Osteoblast (primary cell): ENCODE measurements around the gene ACE. TPM values are rescaled to one million over a fixed set of nuclear protein-coding genes. Genes with fewer than 3 reads are reported as not detected.

Source experiments
- DNase-seq: peaks from one replicate; pipeline ENCODE4 v3.0.0; 2011; ENCODE audit warnings: low spot score, mixed read lengths; ENCODE audit not compliant: insufficient read length; ENCODE audit errors: missing footprints
- H2AFZ ChIP-seq: 2 replicates; pipeline ENCODE4 v1.6.0; 2011; ENCODE audit warnings: mild to moderate bottlenecking, low read length
- H3K27ac ChIP-seq: 2 replicates; pipeline ENCODE4 v1.5.1; 2011; ENCODE audit warnings: mild to moderate bottlenecking, low read depth, low read length, moderate library complexity
- H3K27me3 ChIP-seq: 2 replicates; pipeline ENCODE4 v1.6.0; 2012; ENCODE audit warnings: mild to moderate bottlenecking, control low read depth, inconsistent platforms, low read length, moderate library complexity; ENCODE audit not compliant: insufficient read depth
- H3K36me3 ChIP-seq: 2 replicates; pipeline ENCODE4 v1.5.1; 2011; ENCODE audit warnings: mild to moderate bottlenecking, low read length, control low read depth, moderate library complexity; ENCODE audit not compliant: insufficient read depth
- H3K4me1 ChIP-seq: 2 replicates; pipeline ENCODE4 v1.5.1; 2011; ENCODE audit warnings: mild to moderate bottlenecking, low read length, control low read depth, moderate library complexity; ENCODE audit not compliant: insufficient read depth
- H3K4me2 ChIP-seq: 2 replicates; pipeline ENCODE4 v1.6.0; 2011; ENCODE audit warnings: mild to moderate bottlenecking, low read length; ENCODE audit not compliant: insufficient read depth
- H3K4me3 ChIP-seq: fragments of 200-600 bp; sonication (generic); 3 replicates; pipeline ENCODE4 v1.5.1; 2012; ENCODE audit warnings: mild to moderate bottlenecking, low read length, inconsistent platforms; ENCODE audit not compliant: insufficient read depth
- H3K79me2 ChIP-seq: 2 replicates; pipeline ENCODE4 v1.6.0; 2012; ENCODE audit warnings: mild to moderate bottlenecking, low read length, control low read depth, inconsistent platforms; ENCODE audit not compliant: insufficient read depth
- H3K9me3 ChIP-seq: 2 replicates; pipeline ENCODE4 v1.5.1; 2011; ENCODE audit warnings: low read depth, low read length, control low read depth
- H4K20me1 ChIP-seq: 2 replicates; pipeline ENCODE4 v1.6.0; 2012; ENCODE audit warnings: mild to moderate bottlenecking, low read length, control low read depth; ENCODE audit not compliant: insufficient read depth
- total RNA-seq: library from RNA; depleted of rRNA; stranded (reverse); fragments of >200 nt; gene quantifications from 2 replicates; pipeline ENCODE4 v1.2.3, GENCODE V29; 2012
- TF ChIP-seq, protein P1 (sequence below): IDR thresholded peaks from 2 replicates; pipeline ENCODE4 v1.5.1; 2011; ENCODE audit warnings: mild to moderate bottlenecking, low read depth, low read length, moderate library complexity; ENCODE audit errors: extremely low read depth

ACE gene
- total RNA-seq, 1 donor = 10.1 TPM

DNA sequence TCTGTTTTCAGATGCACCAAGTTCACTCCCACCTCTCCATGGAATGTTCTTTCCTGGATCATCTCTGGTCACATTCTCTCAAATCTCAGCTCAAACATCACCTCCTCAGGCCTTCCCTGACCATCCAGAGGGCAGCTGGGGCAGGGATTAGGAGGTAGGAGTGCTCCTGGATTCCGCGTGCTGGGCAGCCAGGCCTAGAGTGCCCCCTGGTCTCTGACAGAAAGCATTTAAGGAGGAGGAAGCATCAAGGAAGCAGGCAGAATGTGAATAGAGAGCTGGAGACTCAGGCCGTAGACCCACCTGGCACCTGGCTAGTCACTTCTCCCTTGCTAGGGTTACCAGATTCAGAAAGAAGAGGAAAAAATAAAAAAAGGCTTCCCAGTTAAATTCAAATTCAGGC lies 28.2 kb upstream of the ACE start:
- no peak overlapping the region for H3K4me2 ChIP-seq
- no peaks in the 10 kb centered on the region for H3K79me2 ChIP-seq
- H3K27me3 ChIP-seq = no peaks in the 10 kb centered on the region
- no peak overlapping the region for H3K4me3 ChIP-seq
- TF ChIP-seq, protein P1, sequence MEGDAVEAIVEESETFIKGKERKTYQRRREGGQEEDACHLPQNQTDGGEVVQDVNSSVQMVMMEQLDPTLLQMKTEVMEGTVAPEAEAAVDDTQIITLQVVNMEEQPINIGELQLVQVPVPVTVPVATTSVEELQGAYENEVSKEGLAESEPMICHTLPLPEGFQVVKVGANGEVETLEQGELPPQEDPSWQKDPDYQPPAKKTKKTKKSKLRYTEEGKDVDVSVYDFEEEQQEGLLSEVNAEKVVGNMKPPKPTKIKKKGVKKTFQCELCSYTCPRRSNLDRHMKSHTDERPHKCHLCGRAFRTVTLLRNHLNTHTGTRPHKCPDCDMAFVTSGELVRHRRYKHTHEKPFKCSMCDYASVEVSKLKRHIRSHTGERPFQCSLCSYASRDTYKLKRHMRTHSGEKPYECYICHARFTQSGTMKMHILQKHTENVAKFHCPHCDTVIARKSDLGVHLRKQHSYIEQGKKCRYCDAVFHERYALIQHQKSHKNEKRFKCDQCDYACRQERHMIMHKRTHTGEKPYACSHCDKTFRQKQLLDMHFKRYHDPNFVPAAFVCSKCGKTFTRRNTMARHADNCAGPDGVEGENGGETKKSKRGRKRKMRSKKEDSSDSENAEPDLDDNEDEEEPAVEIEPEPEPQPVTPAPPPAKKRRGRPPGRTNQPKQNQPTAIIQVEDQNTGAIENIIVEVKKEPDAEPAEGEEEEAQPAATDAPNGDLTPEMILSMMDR = no peak
- no peaks in the 10 kb centered on the region for H3K9me3 ChIP-seq
- no peaks in the 10 kb centered on the region for H3K36me3 ChIP-seq
- peak; percentile 8 for DNase-seq
- H3K27ac ChIP-seq = no peak overlapping the region
- peaks cover 27% of the 10 kb centered on the region for H3K4me1 ChIP-seq
- no peaks in the 10 kb centered on the region for H4K20me1 ChIP-seq
- no peak overlapping the region for H2AFZ ChIP-seq

DNA sequence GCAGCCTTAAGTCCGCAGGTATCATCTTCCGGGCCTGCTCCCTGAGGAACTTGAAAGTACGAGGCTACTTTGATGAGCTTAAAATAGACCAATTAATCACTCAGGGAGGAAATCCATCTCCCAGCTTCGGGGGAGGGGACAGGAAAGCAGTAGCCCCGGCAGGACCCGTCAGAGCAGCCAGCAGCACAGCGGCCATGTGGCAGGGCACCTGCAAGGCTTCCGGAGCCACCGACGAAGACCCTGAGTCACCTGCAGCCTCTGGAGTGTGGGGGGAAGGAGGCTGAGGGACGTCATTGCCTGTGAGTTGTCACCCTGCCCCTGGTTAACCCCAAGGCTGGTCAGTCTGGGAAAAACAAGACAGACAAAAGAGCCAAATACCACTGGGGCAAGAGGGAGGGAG lies 26.3 kb upstream of the ACE start:
- peak; percentile 88 for DNase-seq
- Histone ChIP-seq H3K79me2 (no peaks in the 10 kb centered on the region), H3K4me2 (peak overlapping the region; percentile 19), H3K9me3 (no peaks in the 10 kb centered on the region), H3K4me3 (no peak overlapping the region), H3K4me1 (peaks cover 24% of the 10 kb centered on the region), H3K27ac (no peak overlapping the region), H3K36me3 (no peaks in the 10 kb centered on the region), H3K27me3 (no peaks in the 10 kb centered on the region), H4K20me1 (no peaks in the 10 kb centered on the region), H2AFZ (peak overlapping the region; percentile 65)
- TF ChIP-seq, protein P1 = no peak

DNA sequence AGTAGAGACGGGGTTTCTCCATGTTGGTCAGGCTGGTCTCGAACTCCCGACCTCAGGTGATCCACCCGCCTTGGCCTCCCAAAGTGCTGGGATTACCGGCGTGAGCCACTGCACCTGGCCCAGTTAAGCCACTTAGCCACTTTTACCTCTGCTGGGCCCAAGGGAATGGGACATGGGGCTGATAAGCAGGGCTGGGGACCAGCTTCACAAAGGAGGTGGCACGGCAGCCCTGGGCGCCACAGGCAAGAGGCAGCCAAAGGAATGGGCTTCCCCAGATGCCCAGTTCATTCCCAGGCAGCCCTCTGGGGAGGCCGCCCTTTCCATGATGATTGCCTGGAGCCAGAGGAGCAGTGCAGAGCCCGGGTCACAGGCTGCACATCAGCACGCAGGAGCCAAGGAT lies 25.7 kb upstream of the ACE start:
- H3K4me2 ChIP-seq = no peak overlapping the region
- H3K79me2 ChIP-seq = no peaks in the 10 kb centered on the region
- TF ChIP-seq, protein P1 = no peak
- no peak overlapping the region for H3K4me3 ChIP-seq
- DNase-seq = peak; percentile 54
- H3K4me1 ChIP-seq = peaks cover 21% of the 10 kb centered on the region
- H3K9me3 ChIP-seq = no peaks in the 10 kb centered on the region
- no peaks in the 10 kb centered on the region for H4K20me1 ChIP-seq
- H2AFZ ChIP-seq = no peak overlapping the region
- no peaks in the 10 kb centered on the region for H3K27me3 ChIP-seq
- no peaks in the 10 kb centered on the region for H3K36me3 ChIP-seq
- H3K27ac ChIP-seq = no peak overlapping the region

DNA sequence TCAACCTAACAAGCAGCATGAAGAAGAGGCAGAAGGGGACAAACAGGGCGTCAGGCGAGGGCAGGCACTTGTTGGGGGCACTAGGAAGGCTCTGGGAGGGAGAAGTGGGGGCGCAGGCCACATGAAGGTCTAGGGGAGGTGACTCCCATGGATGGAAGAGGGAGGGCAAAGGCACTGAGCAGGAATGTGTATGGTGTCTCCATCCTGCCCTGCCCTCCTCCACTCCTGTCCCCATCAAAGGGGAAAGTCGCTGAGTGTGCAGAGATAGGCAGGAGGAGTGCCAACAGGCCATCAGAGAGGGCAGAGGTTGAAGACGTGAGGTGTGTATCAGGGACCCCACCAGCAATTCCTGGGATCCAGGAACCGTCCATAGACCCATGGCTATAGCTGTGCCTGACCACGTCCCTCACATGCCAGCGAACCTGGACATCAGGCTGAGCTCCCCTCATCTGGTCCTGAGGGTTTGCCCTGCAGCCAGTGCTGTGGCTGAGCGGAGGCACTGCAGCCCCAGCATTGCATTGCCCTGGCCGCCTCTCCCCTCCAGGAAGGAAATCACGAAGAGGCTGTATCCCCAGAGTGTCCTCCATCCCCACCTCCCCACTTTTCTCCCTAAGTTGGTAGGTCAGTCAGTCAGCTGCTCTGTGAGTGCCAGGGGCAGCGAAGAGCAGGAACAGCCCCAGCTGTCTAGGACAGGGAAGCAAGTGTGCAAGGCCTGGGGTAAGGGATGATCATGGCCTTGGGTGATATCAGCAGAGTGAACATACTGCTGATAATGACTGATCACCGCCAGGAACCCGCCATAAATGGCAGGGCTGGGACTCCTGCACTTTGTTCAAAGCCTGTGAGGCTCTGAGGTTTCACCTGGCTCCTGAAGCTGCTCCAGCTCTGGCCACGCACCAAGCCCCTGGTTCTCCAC lies 24.6 kb upstream of the ACE start:
- H3K27ac ChIP-seq = no peak overlapping the region
- H3K4me1 ChIP-seq = peaks cover 12% of the 10 kb centered on the region
- no peaks in the 10 kb centered on the region for H4K20me1 ChIP-seq
- H3K4me2 ChIP-seq = no peak overlapping the region
- TF ChIP-seq, protein P1 = no peak
- no peak overlapping the region for H3K4me3 ChIP-seq
- no peak overlapping the region for H2AFZ ChIP-seq
- no peaks in the 10 kb centered on the region for H3K9me3 ChIP-seq
- DNase-seq = peak; percentile 65
- H3K27me3 ChIP-seq = no peaks in the 10 kb centered on the region
- H3K36me3 ChIP-seq = no peaks in the 10 kb centered on the region
- H3K79me2 ChIP-seq = no peaks in the 10 kb centered on the region
